ENCODE measurements around the gene ZAP70. TPM values are rescaled to one million over a fixed set of nuclear protein-coding genes. Genes with fewer than 3 reads are reported as not detected.

The ZAP70 gene
- total and polyA plus RNA-seq, 2 experiments from 2014 or later, result not detected

DNA sequence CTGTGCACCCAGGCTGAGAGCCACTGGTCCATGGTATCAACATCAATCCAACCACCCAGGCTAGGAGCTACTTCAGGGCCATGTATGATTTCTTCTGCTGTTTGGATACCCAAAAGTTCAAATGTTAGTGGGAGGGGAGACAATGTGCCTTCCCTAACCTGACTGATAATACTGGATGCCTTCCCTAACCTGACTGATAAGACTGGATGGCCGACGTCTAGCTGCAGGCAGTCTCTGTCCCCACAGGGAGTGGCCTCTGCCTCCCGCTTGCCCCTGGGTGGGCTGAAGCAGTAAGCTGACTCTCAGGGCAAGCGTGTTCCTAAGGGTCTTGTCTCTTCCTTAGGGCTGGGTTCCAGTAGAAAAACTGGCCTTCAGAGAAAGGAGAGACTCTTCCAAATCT is 65.8 kb downstream of the ZAP70 start:
- Histone ChIP-seq H3F3A (ENCODE audit: insufficient read depth) (no peaks in the 10 kb centered on the region), H3K4me2 (ENCODE audit: unreplicated experiment) (no peak overlapping the region), H3K27ac (no peak overlapping the region), H3K36me3 (ENCODE audit: low read depth) (no peaks in the 10 kb centered on the region), H2AFZ (no peak overlapping the region), H3K4me3 (no peak overlapping the region), H3K9ac (no peak overlapping the region), H4K20me1 (ENCODE audit: insufficient read depth) (no peaks in the 10 kb centered on the region), H3K9me2 (ENCODE audit: insufficient read depth) (no peaks in the 10 kb centered on the region), H3K27me3 (replicated peaks; ENCODE audit: insufficient read depth) (no peaks in the 10 kb centered on the region), H3K79me2 (ENCODE audit: insufficient read depth) (peaks cover 26% of the 10 kb centered on the region; the same call in 1 of the 2 replicates), H3K4me1 (ENCODE audit: insufficient read depth) (no peaks in the 10 kb centered on the region), H3K9me3 (ENCODE audit: low read depth) (no peaks in the 10 kb centered on the region)
- WGBS, 2 experiments (ENCODE audit: low coverage in 1 of 2, low lambda C conversion rate in 2 of 2, missing lambda C conversion rate in 2 of 2), result 96 to 100% methylated on average over 4 of the region's 4 CpGs
- no peak for DNase-seq
- no peak for TF ChIP-seq EZH2 (IDR thresholded peaks at IDR 0.05; ENCODE audit: insufficient read depth, poor library complexity, severe bottlenecking)
- TF ChIP-seq EZH2phosphoT487 (IDR thresholded peaks at IDR 0.05; ENCODE audit: insufficient read depth, low read depth), result no peak
- in situ Hi-C loops (cut with MboI), result no loop called here

GRCh38 chr2:97781981-97782380 is 68.6 kb downstream of the ZAP70 start:
- Histone ChIP-seq H3K4me1 (ENCODE audit: insufficient read depth) (0 out of 2 replicates have a peak, but pooled peaks cover 5% of the 10 kb centered on the region), H3K36me3 (ENCODE audit: low read depth) (no peaks in the 10 kb centered on the region), H3K9ac (no peak overlapping the region), H2AFZ (no peak overlapping the region), H3K27me3 (replicated peaks; ENCODE audit: insufficient read depth) (no peaks in the 10 kb centered on the region), H4K20me1 (ENCODE audit: insufficient read depth) (no peaks in the 10 kb centered on the region), H3K27ac (no peak overlapping the region), H3F3A (ENCODE audit: insufficient read depth) (peaks cover 4% of the 10 kb centered on the region; the same call in 1 of the 2 replicates), H3K9me3 (ENCODE audit: low read depth) (no peaks in the 10 kb centered on the region), H3K4me3 (no peak overlapping the region), H3K4me2 (ENCODE audit: unreplicated experiment) (no peak overlapping the region), H3K79me2 (ENCODE audit: insufficient read depth) (peaks cover 26% of the 10 kb centered on the region; the same call in 1 of the 2 replicates), H3K9me2 (ENCODE audit: insufficient read depth) (no peaks in the 10 kb centered on the region)
- no peak for DNase-seq
- 87 to 96% methylated on average over 4 of the region's 4 CpGs for WGBS, 2 experiments (ENCODE audit: low coverage in 1 of 2, low lambda C conversion rate in 2 of 2, missing lambda C conversion rate in 2 of 2)
- in situ Hi-C loops (cut with MboI), result no loop called here
- TF ChIP-seq EZH2phosphoT487 (IDR thresholded peaks at IDR 0.05; ENCODE audit: insufficient read depth, low read depth), result no peak
- no peak for TF ChIP-seq EZH2 (IDR thresholded peaks at IDR 0.05; ENCODE audit: insufficient read depth, poor library complexity, severe bottlenecking)

DNA sequence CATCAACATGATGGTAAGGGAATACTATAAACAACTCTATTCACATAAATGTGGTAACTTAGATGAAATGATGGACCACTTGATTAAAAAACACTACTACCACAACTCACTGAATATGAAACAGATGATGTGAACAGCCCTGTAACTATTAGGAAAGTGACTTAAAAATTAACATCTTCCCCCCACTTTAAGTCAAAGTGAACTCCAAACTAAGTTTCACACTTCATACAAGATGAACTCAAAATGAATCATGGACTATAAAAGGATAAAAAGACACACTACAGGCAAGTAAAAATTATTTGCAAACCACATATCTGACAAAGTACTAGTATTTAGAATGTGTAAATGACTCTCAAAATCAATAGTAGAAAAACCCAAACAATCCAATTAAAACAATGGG is 71.6 kb downstream of the ZAP70 start:
- DNase-seq, result no peak
- no peak overlapping the region for H3K4me3 ChIP-seq
- H3K4me1 ChIP-seq (ENCODE audit: insufficient read depth), result 0 out of 2 replicates have a peak, but pooled peaks cover 5% of the 10 kb centered on the region
- no peaks in the 10 kb centered on the region for H4K20me1 ChIP-seq (ENCODE audit: insufficient read depth)
- H3K9me3 ChIP-seq (ENCODE audit: low read depth), result no peaks in the 10 kb centered on the region
- no peak overlapping the region for H3K9ac ChIP-seq
- peaks cover 4% of the 10 kb centered on the region; the same call in 1 of the 2 replicates for H3F3A ChIP-seq (ENCODE audit: insufficient read depth)
- no peaks in the 10 kb centered on the region for H3K9me2 ChIP-seq (ENCODE audit: insufficient read depth)
- H3K27me3 ChIP-seq (replicated peaks; ENCODE audit: insufficient read depth), result no peaks in the 10 kb centered on the region
- H3K36me3 ChIP-seq (ENCODE audit: low read depth), result peaks cover 5% of the 10 kb centered on the region; the same call in 1 of the 2 replicates
- no peak overlapping the region for H3K27ac ChIP-seq
- H2AFZ ChIP-seq, result no peak overlapping the region
- no peak for TF ChIP-seq EZH2phosphoT487 (IDR thresholded peaks at IDR 0.05; ENCODE audit: insufficient read depth, low read depth)
- no peak for TF ChIP-seq EZH2 (IDR thresholded peaks at IDR 0.05; ENCODE audit: insufficient read depth, poor library complexity, severe bottlenecking)
- peaks cover 26% of the 10 kb centered on the region; the same call in 1 of the 2 replicates for H3K79me2 ChIP-seq (ENCODE audit: insufficient read depth)
- in situ Hi-C loops (cut with MboI), result no loop called here
- H3K4me2 ChIP-seq (ENCODE audit: unreplicated experiment), result no peak overlapping the region

DNA sequence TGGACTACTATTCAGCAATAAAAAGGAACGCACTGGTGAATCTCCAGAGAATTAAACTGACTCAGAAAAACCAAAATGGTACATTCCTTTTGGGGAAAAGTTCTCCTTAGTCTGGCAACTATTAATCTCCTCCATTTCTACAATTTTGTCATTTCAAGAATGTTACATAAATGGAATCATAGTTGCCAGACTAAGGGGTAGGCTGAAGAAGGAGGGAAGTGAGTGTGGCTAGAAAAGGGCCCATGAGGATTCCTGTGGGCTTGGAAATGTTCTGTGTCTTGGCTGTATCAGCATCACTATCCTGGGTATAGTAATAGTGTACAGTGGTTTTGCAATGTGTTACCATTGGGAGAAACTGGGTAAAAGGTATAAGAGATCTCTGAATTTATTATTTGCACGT is 72.4 kb downstream of the ZAP70 start:
- H3K36me3 ChIP-seq (ENCODE audit: low read depth), result peaks cover 5% of the 10 kb centered on the region; the same call in 1 of the 2 replicates
- H3K9me2 ChIP-seq (ENCODE audit: insufficient read depth), result no peaks in the 10 kb centered on the region
- no peaks in the 10 kb centered on the region for H3K9me3 ChIP-seq (ENCODE audit: low read depth)
- no peak for TF ChIP-seq EZH2 (IDR thresholded peaks at IDR 0.05; ENCODE audit: insufficient read depth, poor library complexity, severe bottlenecking)
- TF ChIP-seq EZH2phosphoT487 (IDR thresholded peaks at IDR 0.05; ENCODE audit: insufficient read depth, low read depth), result no peak
- 95 to 98% methylated on average over 2 of the region's 2 CpGs for WGBS, 2 experiments (ENCODE audit: low coverage in 1 of 2, low lambda C conversion rate in 2 of 2, missing lambda C conversion rate in 2 of 2)
- 0 out of 2 replicates have a peak, but pooled peaks cover 5% of the 10 kb centered on the region for H3K4me1 ChIP-seq (ENCODE audit: insufficient read depth)
- no peak overlapping the region for H3K9ac ChIP-seq
- peaks cover 4% of the 10 kb centered on the region; the same call in 1 of the 2 replicates for H3F3A ChIP-seq (ENCODE audit: insufficient read depth)
- H3K4me2 ChIP-seq (ENCODE audit: unreplicated experiment), result no peak overlapping the region
- H2AFZ ChIP-seq, result no peak overlapping the region
- in situ Hi-C loops (cut with MboI), result no loop called here
- no peaks in the 10 kb centered on the region for H4K20me1 ChIP-seq (ENCODE audit: insufficient read depth)
- H3K4me3 ChIP-seq, result no peak overlapping the region
- no peak for DNase-seq
- no peaks in the 10 kb centered on the region for H3K27me3 ChIP-seq (replicated peaks; ENCODE audit: insufficient read depth)
- H3K27ac ChIP-seq, result no peak overlapping the region
- peaks cover 21% of the 10 kb centered on the region; the same call in 1 of the 2 replicates for H3K79me2 ChIP-seq (ENCODE audit: insufficient read depth)

Data from GM23248 (cell line).